ENCODE results near the gene POU2F1.

GRCh38 chr1:167200272-167200671 lies 20.4 kb upstream of the POU2F1 start:
- TF ChIP-seq POLR2A (IDR thresholded peaks at IDR 0.05) (no peak), EP300 (IDR thresholded peaks at IDR 0.05) (no peak)
- TF ChIP-seq, protein P1, sequence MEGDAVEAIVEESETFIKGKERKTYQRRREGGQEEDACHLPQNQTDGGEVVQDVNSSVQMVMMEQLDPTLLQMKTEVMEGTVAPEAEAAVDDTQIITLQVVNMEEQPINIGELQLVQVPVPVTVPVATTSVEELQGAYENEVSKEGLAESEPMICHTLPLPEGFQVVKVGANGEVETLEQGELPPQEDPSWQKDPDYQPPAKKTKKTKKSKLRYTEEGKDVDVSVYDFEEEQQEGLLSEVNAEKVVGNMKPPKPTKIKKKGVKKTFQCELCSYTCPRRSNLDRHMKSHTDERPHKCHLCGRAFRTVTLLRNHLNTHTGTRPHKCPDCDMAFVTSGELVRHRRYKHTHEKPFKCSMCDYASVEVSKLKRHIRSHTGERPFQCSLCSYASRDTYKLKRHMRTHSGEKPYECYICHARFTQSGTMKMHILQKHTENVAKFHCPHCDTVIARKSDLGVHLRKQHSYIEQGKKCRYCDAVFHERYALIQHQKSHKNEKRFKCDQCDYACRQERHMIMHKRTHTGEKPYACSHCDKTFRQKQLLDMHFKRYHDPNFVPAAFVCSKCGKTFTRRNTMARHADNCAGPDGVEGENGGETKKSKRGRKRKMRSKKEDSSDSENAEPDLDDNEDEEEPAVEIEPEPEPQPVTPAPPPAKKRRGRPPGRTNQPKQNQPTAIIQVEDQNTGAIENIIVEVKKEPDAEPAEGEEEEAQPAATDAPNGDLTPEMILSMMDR (IDR thresholded peaks at IDR 0.05), result no peak

Data from tibial nerve (tissue), 4 donors.